Sigmoid colon (tissue), 4 donors: ENCODE results near the gene GABRB1.

Experiments
- POLR2AphosphoS5 ChIP-seq, 4 donors: sonication (generic); formaldehyde crosslinking; IDR thresholded peaks; one replicate each; pipeline ENCODE4 v1.6.1; 2017; ENCODE audit warnings: antibody characterized with exemption in 4 of 4
- TF ChIP-seq, protein P1 (sequence below), 4 experiments: fragments of 450-650 bp in 3 of 4; fragments of 200-600 bp in 1 of 4; IDR thresholded peaks; one replicate each; pipeline ENCODE4 v1.5.1; 2016 to 2019; ENCODE audit warnings: antibody characterized with exemption in 4 of 4, mild to moderate bottlenecking in 3 of 4, moderate library complexity in 2 of 4

GRCh38 chr4:47221721-47222120 lies 190.4 kb downstream of the GABRB1 start:
- TF ChIP-seq POLR2AphosphoS5 (IDR thresholded peaks at IDR 0.05): no peak
- TF ChIP-seq, protein P1, sequence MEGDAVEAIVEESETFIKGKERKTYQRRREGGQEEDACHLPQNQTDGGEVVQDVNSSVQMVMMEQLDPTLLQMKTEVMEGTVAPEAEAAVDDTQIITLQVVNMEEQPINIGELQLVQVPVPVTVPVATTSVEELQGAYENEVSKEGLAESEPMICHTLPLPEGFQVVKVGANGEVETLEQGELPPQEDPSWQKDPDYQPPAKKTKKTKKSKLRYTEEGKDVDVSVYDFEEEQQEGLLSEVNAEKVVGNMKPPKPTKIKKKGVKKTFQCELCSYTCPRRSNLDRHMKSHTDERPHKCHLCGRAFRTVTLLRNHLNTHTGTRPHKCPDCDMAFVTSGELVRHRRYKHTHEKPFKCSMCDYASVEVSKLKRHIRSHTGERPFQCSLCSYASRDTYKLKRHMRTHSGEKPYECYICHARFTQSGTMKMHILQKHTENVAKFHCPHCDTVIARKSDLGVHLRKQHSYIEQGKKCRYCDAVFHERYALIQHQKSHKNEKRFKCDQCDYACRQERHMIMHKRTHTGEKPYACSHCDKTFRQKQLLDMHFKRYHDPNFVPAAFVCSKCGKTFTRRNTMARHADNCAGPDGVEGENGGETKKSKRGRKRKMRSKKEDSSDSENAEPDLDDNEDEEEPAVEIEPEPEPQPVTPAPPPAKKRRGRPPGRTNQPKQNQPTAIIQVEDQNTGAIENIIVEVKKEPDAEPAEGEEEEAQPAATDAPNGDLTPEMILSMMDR (IDR thresholded peaks at IDR 0.05): no peak
